C4-2B (cell line): ENCODE measurements around the gene PCAT7.
"Not testable (repeated sequence)": the region's sequence is repeated elsewhere in the genome, so short reads cannot be mapped to it uniquely, and the experiment has no call there.

Source experiments
- H3K27ac ChIP-seq: fragments of 450-650 bp; 2 replicates; pipeline ENCODE4 v1.5.1; 2017
- ZFX ChIP-seq: fragments of 450-650 bp; IDR thresholded peaks from 2 replicates; pipeline ENCODE4 v1.6.1; 2017
- TF ChIP-seq, protein P1 (sequence below): fragments of 450-650 bp; conservative IDR thresholded peaks from 2 replicates; pipeline ENCODE4 v1.5.1; 2017; ENCODE audit warnings: mild to moderate bottlenecking

PCAT7 gene

DNA sequence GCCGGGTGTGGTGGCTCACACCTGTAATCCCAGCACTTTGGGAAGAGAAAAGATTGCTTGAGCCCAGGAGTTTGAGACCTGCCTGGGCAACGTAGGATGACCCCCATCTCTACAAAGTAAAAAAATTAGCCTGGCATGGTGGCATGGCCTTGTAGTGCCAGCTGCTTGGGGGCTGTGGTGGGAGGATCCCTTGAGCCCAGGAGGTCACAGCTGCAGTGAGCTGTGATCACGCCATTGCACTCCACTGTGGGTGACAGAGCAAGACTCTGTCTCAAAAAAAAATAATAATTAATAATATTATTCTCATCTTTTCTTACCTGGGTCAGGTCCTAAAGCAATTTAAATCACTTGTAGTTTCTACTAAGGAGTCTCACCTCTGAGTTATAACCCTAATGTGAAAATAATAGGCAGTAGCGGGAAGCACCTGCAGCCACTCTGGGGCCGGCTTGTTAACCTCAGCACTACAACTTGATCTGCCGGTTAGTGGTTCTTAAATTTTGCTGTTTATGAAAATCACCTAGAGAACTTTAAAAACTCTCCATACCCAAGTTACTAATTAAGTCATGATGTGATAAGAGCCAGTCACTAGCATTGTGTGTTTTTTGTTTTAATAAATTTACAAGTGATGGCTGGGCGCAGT lies 29.4 kb upstream of the PCAT7 start:
- TF ChIP-seq, protein P1, sequence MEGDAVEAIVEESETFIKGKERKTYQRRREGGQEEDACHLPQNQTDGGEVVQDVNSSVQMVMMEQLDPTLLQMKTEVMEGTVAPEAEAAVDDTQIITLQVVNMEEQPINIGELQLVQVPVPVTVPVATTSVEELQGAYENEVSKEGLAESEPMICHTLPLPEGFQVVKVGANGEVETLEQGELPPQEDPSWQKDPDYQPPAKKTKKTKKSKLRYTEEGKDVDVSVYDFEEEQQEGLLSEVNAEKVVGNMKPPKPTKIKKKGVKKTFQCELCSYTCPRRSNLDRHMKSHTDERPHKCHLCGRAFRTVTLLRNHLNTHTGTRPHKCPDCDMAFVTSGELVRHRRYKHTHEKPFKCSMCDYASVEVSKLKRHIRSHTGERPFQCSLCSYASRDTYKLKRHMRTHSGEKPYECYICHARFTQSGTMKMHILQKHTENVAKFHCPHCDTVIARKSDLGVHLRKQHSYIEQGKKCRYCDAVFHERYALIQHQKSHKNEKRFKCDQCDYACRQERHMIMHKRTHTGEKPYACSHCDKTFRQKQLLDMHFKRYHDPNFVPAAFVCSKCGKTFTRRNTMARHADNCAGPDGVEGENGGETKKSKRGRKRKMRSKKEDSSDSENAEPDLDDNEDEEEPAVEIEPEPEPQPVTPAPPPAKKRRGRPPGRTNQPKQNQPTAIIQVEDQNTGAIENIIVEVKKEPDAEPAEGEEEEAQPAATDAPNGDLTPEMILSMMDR: no peak
- no peak for TF ChIP-seq ZFX

DNA sequence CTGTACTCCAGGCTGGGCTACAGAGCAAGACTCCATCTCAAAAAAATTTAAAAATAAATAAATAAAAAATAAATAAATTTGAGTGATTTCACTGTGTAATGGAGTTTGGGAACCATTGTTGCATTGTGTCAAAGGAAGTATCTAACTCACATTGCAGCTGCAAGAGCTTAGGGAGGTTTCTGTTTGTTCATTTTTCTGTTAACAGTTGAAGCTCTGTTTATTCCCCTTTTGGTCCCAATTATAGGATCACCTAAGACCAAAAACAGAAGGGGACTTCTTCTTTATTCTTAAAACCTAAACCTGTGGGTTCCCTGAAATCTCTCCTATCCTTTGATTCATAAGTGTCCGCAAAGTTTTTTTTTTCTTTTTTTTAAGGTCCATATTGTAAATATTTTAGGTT lies 28.6 kb upstream of the PCAT7 start:
- TF ChIP-seq, protein P1: no peak
- TF ChIP-seq ZFX: no peak
- H3K27ac ChIP-seq: no peak overlapping the region

More for the DNA sequence above, 29.4 kb upstream of the PCAT7 start:
- H3K27ac ChIP-seq: no peak overlapping the region

DNA sequence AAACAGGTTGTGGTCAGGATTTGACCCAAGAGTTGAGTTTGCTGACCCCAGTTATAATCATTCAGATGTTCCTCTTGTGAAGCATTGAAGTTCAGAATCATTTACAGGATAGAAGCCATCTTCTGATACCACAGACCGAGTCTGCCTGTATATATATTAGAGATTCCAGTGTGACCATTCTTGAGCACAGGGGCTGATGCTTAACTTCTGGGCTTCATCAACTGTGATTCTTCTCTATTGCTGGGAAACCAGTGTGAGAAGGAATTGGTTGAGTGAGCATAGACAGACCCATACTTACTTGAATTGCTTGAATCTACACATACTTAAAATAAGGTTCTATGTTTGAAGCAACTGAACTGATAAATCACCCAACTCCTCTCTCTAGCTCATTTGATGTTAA lies 27.9 kb upstream of the PCAT7 start:
- no peak for TF ChIP-seq ZFX
- TF ChIP-seq, protein P1: no peak
- H3K27ac ChIP-seq: no peak overlapping the region

- no peak for TF ChIP-seq ZFX
- H3K27ac ChIP-seq: no peak overlapping the region
Measured at GRCh38 chr9:94528886-94529285, 26.0 kb upstream of the PCAT7 start.

- no peak overlapping the region for H3K27ac ChIP-seq
- TF ChIP-seq, protein P1: no peak
- no peak for TF ChIP-seq ZFX
Measured at GRCh38 chr9:94533155-94533554, 21.7 kb upstream of the PCAT7 start.

GRCh38 chr9:94533601-94534000 lies 21.3 kb upstream of the PCAT7 start:
- TF ChIP-seq, protein P1: no peak
- no peak for TF ChIP-seq ZFX
- H3K27ac ChIP-seq: no peak overlapping the region

GRCh38 chr9:94534901-94535300 lies 20.0 kb upstream of the PCAT7 start:
- no peak overlapping the region for H3K27ac ChIP-seq
- TF ChIP-seq ZFX: no peak
- TF ChIP-seq, protein P1: no peak

- H3K27ac ChIP-seq: no peak overlapping the region
- TF ChIP-seq, protein P1: no peak
Measured at GRCh38 chr9:94538908-94539307, 16.0 kb upstream of the PCAT7 start.

DNA sequence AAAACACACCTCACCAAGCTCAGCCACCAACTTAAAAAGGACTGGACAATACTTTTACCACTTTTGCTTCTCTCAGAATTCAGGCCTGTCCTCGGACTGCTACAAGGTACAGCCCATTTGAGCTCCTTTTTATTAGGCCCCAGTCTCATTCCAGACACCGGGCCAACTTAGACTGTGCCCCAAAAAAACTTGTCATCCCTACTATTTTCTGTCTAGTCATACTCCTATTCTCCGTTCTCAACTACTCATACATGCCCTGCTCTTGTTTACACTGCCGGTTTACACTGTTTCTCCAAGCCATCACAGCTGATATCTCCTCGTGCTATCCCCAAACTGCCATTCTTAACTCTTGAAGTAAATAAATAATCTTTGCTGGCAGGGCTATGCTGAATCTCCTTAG lies 10.5 kb upstream of the PCAT7 start:
- not testable (repeated sequence) for H3K27ac ChIP-seq
